Fibroblast of mammary gland (primary cell): ENCODE results near the gene STATH.

Experiments used
- DNase-seq: peaks from one replicate; pipeline ENCODE4 v3.0.0-alpha.2; 2010; ENCODE audit warnings: low read depth
- H3K4me3 ChIP-seq: 2 replicates; pipeline ENCODE4 v1.5.1; 2011; ENCODE audit warnings: low read depth, mild to moderate bottlenecking, low read length, moderate library complexity; ENCODE audit not compliant: control insufficient read depth
- TF ChIP-seq, protein P1 (sequence below): conservative IDR thresholded peaks from 2 replicates; pipeline ENCODE4 v1.5.1; 2011; ENCODE audit warnings: low read depth, low read length, inconsistent platforms; ENCODE audit not compliant: control insufficient read depth, insufficient read depth

Gene STATH

DNA sequence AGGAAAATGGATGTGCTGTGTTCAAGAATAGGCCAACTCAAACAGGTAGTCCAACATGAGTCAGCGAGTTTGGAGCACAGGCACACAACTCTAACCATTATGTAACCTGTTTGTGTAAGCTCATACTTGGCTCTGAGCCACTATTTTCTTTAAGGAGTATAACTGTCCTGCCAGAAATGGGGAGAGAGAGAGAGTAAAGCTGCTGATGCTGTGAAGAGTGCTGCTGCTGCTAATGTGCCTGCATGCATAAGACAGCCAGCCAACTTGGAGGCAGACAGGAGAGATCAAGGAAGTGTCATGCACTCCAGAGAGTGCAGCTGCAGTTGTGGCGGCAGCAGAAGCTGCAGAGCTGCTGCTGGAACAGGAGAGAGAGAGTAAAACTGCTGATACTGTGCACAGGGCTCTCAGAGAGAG is 11.7 kb upstream of the STATH start:
- peak; percentile 16 for DNase-seq
- no peak overlapping the region for H3K4me3 ChIP-seq
- TF ChIP-seq, protein P1, sequence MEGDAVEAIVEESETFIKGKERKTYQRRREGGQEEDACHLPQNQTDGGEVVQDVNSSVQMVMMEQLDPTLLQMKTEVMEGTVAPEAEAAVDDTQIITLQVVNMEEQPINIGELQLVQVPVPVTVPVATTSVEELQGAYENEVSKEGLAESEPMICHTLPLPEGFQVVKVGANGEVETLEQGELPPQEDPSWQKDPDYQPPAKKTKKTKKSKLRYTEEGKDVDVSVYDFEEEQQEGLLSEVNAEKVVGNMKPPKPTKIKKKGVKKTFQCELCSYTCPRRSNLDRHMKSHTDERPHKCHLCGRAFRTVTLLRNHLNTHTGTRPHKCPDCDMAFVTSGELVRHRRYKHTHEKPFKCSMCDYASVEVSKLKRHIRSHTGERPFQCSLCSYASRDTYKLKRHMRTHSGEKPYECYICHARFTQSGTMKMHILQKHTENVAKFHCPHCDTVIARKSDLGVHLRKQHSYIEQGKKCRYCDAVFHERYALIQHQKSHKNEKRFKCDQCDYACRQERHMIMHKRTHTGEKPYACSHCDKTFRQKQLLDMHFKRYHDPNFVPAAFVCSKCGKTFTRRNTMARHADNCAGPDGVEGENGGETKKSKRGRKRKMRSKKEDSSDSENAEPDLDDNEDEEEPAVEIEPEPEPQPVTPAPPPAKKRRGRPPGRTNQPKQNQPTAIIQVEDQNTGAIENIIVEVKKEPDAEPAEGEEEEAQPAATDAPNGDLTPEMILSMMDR = no peak

DNA sequence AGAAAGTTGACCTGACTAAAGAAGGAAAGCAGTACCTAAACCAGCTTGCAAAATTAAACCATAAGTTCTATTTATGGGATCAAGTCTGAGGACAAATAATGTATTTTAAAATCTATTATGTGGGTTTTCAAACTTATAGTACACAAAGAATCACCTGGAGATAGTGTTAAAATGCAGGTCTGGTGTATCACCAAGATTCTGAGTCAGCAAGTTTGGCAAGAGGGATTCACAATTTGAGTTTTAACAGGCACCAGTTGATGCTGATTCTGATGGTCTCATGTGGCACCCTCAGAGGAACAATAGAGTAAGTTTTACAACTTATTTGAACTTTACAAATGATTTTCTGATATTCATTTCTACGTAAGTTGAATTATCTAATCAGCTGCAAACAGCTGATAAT is 9.1 kb upstream of the STATH start:
- H3K4me3 ChIP-seq = no peak overlapping the region
- no peak for DNase-seq
- TF ChIP-seq, protein P1 = no peak

DNA sequence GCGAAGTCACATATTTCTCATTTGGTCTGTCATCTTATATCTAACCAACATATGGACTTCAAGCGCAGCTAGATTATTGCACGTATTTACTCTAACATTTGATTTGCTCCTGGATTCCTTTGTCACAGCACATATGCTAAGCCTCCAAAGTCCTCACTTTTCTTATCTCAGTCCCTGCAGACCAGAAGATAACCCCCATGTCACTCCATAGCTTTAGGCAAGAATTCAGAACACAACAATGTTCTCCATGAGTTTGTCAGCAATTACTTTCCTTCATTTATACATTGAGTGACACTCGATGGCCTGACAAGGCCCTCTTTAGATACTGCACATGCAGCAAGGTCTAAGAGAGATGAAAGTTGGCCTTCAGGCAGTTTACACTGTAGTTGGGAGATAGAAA is 4.8 kb upstream of the STATH start:
- TF ChIP-seq, protein P1 = no peak
- no peak overlapping the region for H3K4me3 ChIP-seq

DNA sequence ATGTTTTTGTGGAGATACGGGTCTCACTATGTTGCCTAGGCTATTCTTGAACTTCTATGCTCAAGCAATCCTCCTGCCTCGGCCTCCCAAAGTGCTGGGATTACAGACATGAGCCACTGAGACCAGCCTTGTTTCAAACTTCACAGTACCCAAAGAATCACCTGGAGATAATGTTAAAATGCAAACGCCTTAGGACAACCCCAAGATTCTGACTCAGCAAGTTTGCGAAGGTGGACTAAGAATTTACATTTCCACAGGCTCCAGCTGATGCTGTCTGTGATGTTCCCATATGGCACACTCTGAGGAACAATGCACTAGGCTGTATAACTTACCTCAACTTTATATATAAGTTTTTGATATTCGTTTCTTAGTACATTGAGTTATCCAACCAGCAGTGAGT is 984 bp upstream of the STATH start:
- TF ChIP-seq, protein P1 = no peak
- no peak for DNase-seq

More for the DNA sequence above, 4.8 kb upstream of the STATH start:
- DNase-seq = no peak

DNA sequence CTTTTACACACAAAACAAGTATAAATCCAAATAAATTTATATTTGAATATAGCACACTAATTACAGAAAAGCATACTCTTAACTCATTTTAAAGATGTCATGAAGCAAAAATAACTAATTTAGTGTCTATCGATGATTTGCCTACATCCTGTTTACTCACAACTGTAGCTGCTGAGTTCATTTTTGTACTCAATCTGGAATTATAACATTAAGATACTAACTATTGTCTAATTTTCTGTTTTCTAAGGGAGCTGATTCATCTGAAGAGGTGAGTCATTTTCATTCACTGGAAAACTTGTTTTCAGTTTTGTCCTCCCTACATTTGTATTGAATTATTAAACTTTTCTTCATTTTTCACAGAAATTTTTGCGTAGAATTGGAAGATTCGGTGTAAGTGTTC is 3.7 kb downstream of the STATH start:
- H3K4me3 ChIP-seq = no peak overlapping the region
- DNase-seq = peak; percentile 44
- TF ChIP-seq, protein P1 = no peak

More for the DNA sequence above, 984 bp upstream of the STATH start:
- H3K4me3 ChIP-seq = no peak overlapping the region

DNA sequence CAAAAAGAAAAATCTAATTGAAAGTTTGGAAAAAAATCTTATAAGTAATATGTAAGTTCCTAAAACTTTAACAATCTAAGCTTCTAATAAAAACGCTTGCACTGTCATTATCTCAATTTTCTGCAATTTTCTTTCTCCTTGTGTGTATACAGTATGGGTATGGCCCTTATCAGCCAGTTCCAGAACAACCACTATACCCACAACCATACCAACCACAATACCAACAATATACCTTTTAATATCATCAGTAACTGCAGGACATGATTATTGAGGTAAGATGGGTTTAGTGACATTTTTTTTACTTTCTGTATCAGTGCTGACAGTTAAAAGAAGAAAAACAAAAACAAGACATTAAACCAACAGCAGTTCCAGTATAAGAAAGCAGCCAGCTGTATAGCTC is 4.9 kb downstream of the STATH start:
- TF ChIP-seq, protein P1 = no peak
- H3K4me3 ChIP-seq = no peak overlapping the region
- no peak for DNase-seq

DNA sequence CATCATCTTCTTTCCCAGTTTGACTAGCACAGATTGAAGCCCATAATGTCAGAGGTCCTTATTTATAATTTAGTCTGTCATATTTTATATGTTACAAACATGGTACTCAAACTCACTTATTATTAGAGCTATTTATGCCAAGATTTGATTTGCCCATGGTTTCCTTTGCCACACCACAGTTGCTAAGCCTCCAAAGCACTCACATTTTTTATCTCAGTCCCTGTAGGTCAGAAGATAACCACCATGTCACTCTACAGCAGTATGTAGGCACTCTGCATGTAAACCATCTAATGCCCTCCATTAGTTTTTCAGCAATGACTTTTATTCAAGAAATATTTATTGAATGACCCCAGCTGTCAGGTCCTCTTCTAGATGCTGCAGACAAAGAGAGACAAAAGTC is 6.7 kb downstream of the STATH start:
- no peak for DNase-seq
- TF ChIP-seq, protein P1 = no peak
- H3K4me3 ChIP-seq = no peak overlapping the region
